Epithelial cell of proximal tubule (primary cell): ENCODE data around the gene PHF1. TPM values are rescaled to one million over a fixed set of nuclear protein-coding genes. Genes with fewer than 3 reads are reported as not detected.

ENCODE experiments used
- DNase-seq: peaks from one replicate; pipeline ENCODE4 v3.0.0-alpha.2; 2011; ENCODE audit warnings: low read depth
- H3K4me3 ChIP-seq: 2 replicates; pipeline ENCODE4 v1.5.1; 2011; ENCODE audit warnings: low read depth, mild to moderate bottlenecking, low read length
- CTCF ChIP-seq: conservative IDR thresholded peaks from 2 replicates; pipeline ENCODE4 v1.5.1; 2012; ENCODE audit warnings: low read depth, mild to moderate bottlenecking, low read length
- total RNA-seq: library from RNA; depleted of rRNA; stranded (reverse); fragments of >200 nt; gene quantifications from 2 replicates; pipeline ENCODE4 v1.2.3, GENCODE V29; 2015

The PHF1 gene
- total RNA-seq, 1 donor from 2014 or later, result 25.4 TPM

- TF ChIP-seq CTCF, result no peak
Measured at GRCh38 chr6:33420491-33421343, 9.9 kb downstream of the PHF1 start.

GRCh38 chr6:33421344-33421643 is 10.5 kb downstream of the PHF1 start:
- H3K4me3 ChIP-seq, result no peak overlapping the region
- no peak for TF ChIP-seq CTCF
- no peak for DNase-seq

More at GRCh38 chr6:33420491-33421343, 9.9 kb downstream of the PHF1 start:
- H3K4me3 ChIP-seq, result no peak overlapping the region
- DNase-seq, result no peak

GRCh38 chr6:33423777-33424176 is 13.0 kb downstream of the PHF1 start:
- TF ChIP-seq CTCF, result no peak
- no peak for DNase-seq
- H3K4me3 ChIP-seq, result no peak overlapping the region

GRCh38 chr6:33424855-33425667 is 14.2 kb downstream of the PHF1 start:
- no peak for TF ChIP-seq CTCF
- H3K4me3 ChIP-seq, result peak overlapping the region; percentile 85
- no peak for DNase-seq

GRCh38 chr6:33425668-33426577 is 15.1 kb downstream of the PHF1 start:
- peak; percentile 61 for TF ChIP-seq CTCF
- H3K4me3 ChIP-seq, result peak overlapping the region; percentile 85
- DNase-seq, result no peak

- peak overlapping the region; percentile 85 for H3K4me3 ChIP-seq
- no peak for TF ChIP-seq CTCF
- no peak for DNase-seq
Measured at GRCh38 chr6:33426590-33427511, 16.0 kb downstream of the PHF1 start.
